GM12865 (cell line): ENCODE data around the gene SLC28A3.

Source experiments
- DNase-seq: peaks from one replicate; pipeline ENCODE4 v3.0.0; 2010; ENCODE audit warnings: low read depth
- H3K4me3 ChIP-seq: 2 replicates; pipeline ENCODE4 v1.5.1; 2011; ENCODE audit warnings: mild to moderate bottlenecking, low read depth, low read length, control low read depth
- TF ChIP-seq, protein P1 (sequence below): IDR thresholded peaks from 2 replicates; pipeline ENCODE4 v1.5.1; 2011; ENCODE audit warnings: low read length, control low read depth, low read depth, inconsistent platforms; ENCODE audit not compliant: insufficient read depth; ENCODE audit errors: missing control alignments

Gene SLC28A3

DNA sequence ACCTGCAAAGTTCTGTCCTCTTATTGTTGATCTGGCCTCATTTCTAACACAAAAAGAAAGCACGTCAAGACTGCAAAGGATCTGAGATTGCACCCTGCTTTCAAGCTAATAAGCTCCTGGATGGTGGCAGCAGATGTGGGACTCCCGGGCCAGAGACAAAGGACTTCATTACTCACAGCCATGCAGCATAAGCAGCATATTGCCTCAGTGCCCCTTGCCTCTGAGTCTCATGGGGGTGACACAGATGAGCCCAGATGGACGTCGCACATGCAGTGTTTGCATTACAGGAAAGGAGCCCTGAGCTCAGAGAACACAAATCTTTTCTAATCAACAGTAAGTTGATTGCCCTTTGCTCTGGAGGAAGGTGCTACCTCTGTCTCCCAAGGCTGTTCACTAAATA lies 105.0 kb downstream of the SLC28A3 start:
- TF ChIP-seq, protein P1, sequence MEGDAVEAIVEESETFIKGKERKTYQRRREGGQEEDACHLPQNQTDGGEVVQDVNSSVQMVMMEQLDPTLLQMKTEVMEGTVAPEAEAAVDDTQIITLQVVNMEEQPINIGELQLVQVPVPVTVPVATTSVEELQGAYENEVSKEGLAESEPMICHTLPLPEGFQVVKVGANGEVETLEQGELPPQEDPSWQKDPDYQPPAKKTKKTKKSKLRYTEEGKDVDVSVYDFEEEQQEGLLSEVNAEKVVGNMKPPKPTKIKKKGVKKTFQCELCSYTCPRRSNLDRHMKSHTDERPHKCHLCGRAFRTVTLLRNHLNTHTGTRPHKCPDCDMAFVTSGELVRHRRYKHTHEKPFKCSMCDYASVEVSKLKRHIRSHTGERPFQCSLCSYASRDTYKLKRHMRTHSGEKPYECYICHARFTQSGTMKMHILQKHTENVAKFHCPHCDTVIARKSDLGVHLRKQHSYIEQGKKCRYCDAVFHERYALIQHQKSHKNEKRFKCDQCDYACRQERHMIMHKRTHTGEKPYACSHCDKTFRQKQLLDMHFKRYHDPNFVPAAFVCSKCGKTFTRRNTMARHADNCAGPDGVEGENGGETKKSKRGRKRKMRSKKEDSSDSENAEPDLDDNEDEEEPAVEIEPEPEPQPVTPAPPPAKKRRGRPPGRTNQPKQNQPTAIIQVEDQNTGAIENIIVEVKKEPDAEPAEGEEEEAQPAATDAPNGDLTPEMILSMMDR: no peak
- H3K4me3 ChIP-seq: no peak overlapping the region
- DNase-seq: no peak

DNA sequence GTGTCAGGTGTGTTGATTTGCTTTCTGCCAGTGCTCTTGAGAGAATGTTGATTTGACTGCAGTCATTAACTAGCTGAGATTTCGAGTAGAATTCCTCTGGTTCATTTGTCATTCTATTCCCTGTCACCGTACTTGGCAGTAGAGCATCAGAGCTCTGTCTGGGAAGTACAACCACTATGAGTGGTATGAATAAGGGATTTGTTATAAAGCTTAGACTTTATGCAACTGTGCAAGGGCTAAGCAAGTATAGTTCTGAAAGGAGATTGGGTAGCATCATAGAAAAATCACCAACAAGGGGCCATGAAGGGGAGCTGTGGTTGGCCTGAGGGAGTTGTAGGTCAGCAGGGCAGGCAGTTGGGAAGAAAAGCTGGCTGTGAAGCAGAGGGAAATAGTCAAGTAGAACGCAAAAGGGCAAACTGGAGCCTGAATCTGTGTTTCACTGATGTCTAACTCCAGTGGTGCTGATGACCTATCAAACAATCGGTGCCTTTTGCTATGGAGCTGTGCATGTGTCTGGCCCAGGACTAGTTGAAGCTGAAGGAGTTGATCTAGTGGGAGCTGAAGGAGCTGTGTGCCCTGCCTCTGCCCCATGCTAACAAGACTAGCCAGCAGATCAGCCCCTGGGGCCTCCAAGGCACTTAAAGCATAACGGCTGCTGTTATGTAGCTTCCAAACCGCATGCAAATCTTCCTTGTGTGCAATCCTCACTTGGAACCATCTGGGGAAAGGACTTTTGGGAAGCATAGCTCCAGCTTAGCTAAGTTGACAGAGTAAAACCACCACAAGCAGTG lies 110.0 kb downstream of the SLC28A3 start:
- no peak overlapping the region for H3K4me3 ChIP-seq
- no peak for DNase-seq
- TF ChIP-seq, protein P1: no peak

DNA sequence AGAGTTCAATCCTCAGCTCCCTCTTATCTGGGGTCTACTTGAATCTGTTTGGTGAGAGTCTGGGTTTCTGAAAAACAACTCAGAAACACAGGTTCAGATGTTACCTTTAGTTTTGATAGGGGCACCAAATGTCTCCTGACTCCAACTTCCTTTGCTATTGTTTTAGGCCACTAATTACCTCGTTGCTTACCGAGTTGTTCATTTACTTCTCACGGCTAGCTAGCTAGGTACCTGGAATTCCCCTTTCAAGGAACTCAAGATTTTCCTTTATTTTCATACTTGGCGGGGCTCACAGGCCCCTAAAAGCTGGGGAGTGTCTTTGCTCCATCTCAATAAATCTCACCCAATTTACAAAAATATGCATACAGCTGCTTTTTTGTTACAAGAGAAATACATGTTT lies 111.4 kb downstream of the SLC28A3 start:
- TF ChIP-seq, protein P1: no peak
- DNase-seq: no peak
- no peak overlapping the region for H3K4me3 ChIP-seq

DNA sequence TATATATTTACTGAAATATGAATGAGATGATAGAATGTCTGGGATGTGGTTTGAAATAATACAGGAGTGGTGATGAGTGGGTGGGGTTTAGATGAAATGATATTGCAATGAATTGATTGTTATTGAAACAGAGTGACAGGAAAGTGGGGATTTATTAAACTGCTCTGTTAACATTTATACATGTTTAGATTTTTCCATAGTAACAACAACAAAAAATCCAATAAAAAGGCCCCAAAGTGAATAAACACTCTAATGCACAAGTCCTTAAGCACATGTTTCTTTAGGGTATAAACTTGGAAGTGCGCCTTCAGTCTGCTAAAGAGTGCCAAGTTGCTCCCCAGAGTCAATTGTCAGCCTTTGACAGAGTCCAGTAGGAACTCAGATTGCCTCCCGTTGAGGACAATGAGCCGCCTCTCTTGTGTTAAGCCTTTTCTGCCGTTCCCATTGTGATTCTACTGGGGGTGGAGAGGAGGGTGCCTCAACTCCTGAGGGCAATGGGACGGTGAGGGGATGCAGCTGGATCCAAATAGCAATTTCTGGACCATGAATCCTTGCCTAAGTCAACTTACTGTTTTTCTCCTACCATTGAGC lies 112.3 kb downstream of the SLC28A3 start:
- TF ChIP-seq, protein P1: no peak
- no peak for DNase-seq

DNA sequence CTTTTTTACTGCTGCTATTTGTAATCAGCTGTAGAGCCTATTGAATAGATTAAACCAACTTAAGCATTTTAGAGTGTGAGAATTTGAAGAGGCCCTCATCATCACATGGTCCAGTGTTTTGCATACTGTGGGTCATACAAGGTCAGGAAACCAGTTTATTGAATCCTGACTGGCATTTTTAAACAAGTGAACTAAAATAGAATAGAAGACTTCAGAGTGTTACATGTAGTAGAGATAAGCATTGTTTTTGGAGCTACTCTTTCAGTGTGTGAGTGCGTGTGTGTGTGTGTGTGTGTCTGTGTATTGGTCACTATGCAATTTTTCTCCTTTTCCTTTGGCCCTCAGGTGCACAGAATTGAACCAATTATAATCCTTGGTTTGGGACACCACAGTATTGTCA lies 114.4 kb downstream of the SLC28A3 start:
- TF ChIP-seq, protein P1: no peak
- no peak overlapping the region for H3K4me3 ChIP-seq
- no peak for DNase-seq

More for the DNA sequence above, 112.3 kb downstream of the SLC28A3 start:
- H3K4me3 ChIP-seq: no peak overlapping the region
